Cardiac muscle cell (in vitro differentiated cells and primary cell): ENCODE results near the gene THOC6. TPM values are rescaled to one million over a fixed set of nuclear protein-coding genes. Genes with fewer than 3 reads are reported as not detected.

Experiments
- DNase-seq, 2 donors: peaks; one replicate each; pipeline versions ENCODE4 v3.0.0 to v3.0.0-alpha.2; 2010 to 2017; ENCODE audit warnings: low read depth in 1 of 2, low spot score in 1 of 2
- H3K27ac ChIP-seq: fragments of 200-600 bp; sonication (generic); 2 replicates; pipeline ENCODE4 v1.5.1; 2016
- H3K27me3 ChIP-seq: fragments of 200-600 bp; sonication (generic); 2 replicates; pipeline ENCODE4 v1.6.0; 2016; ENCODE audit warnings: control low read depth
- H3K36me3 ChIP-seq: fragments of 200-600 bp; sonication (generic); 2 replicates; pipeline ENCODE4 v1.5.1; 2016; ENCODE audit warnings: control low read depth
- H3K4me1 ChIP-seq: fragments of 200-600 bp; sonication (generic); 2 replicates; pipeline ENCODE4 v1.8.1; 2017; ENCODE audit warnings: low read depth, mild to moderate bottlenecking, mixed run types
- H3K4me3 ChIP-seq: fragments of 200-600 bp; sonication (generic); 2 replicates; pipeline ENCODE4 v1.5.1; 2016; ENCODE audit warnings: mild to moderate bottlenecking
- H3K9me3 ChIP-seq: fragments of 200-600 bp; sonication (generic); 2 replicates; pipeline ENCODE4 v1.5.1; 2017; ENCODE audit warnings: low read depth, mild to moderate bottlenecking, control low read depth
- polyA plus RNA-seq: library from polyadenylated mRNA; unstranded; fragments of >200 nt; fragmentation: Nextera tagmentation; extraction: Ambion mirVana; gene quantifications from 2 replicates; pipeline ENCODE4 v1.2.1, GENCODE V29; 2016
- total RNA-seq: library from RNA; depleted of rRNA; stranded (reverse); fragments of >200 nt; gene quantifications from 2 replicates; pipeline ENCODE4 v1.2.3, GENCODE V29; 2016
- TF ChIP-seq, protein P1 (sequence below): IDR thresholded peaks from 2 replicates; pipeline ENCODE4 v1.5.1; 2012; ENCODE audit warnings: low read depth, mild to moderate bottlenecking, low read length

THOC6 gene
- total and polyA plus RNA-seq, 2 experiments from 2014 or later = 36.9 to 61.3 TPM

DNA sequence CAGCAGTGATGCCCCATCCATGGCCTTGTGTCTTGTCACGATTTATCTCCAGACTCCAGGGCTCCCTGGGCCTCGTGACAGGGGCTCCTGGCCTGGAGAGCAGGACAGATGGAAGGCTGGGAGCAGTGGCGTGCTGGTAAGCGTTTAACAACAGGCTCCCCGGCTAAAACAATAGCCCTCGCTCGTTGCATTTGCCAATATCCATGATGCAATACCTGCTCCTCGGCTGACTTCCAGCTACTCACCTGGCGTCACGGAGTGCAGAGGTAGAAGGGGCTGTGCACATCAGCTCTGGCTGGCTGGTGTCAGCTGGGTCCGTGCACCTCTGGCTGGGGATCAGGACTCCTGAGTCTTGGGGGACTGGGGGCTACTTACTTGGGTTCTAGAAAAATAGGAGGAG lies 14.4 kb downstream of the THOC6 start:
- no peak for DNase-seq
- H3K27me3 ChIP-seq = peaks cover 85% of the 10 kb centered on the region

DNA sequence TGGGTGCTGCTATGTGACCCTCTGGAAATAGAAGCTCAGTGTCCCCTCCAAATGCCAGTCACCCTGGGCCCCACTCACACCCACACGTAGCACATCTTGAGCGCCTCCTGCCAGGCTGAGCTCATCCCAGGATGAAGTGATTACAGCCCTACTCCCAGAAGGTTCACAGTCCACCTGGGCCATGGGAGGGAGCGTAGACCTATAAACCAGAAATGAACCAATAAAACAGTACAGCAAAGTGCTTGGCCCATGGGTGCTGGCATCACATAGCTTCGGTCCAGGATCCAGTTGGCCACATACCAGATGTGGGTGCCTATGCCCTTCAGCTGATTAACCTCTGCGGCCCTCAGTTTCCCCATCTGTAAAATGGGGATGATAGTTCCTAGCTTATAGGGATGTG lies 15.1 kb downstream of the THOC6 start:
- H3K27ac ChIP-seq = no peak overlapping the region
- no peaks in the 10 kb centered on the region for H3K9me3 ChIP-seq
- H3K36me3 ChIP-seq = no peaks in the 10 kb centered on the region
- TF ChIP-seq, protein P1, sequence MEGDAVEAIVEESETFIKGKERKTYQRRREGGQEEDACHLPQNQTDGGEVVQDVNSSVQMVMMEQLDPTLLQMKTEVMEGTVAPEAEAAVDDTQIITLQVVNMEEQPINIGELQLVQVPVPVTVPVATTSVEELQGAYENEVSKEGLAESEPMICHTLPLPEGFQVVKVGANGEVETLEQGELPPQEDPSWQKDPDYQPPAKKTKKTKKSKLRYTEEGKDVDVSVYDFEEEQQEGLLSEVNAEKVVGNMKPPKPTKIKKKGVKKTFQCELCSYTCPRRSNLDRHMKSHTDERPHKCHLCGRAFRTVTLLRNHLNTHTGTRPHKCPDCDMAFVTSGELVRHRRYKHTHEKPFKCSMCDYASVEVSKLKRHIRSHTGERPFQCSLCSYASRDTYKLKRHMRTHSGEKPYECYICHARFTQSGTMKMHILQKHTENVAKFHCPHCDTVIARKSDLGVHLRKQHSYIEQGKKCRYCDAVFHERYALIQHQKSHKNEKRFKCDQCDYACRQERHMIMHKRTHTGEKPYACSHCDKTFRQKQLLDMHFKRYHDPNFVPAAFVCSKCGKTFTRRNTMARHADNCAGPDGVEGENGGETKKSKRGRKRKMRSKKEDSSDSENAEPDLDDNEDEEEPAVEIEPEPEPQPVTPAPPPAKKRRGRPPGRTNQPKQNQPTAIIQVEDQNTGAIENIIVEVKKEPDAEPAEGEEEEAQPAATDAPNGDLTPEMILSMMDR = no peak
- no peak for DNase-seq
- no peak overlapping the region for H3K4me3 ChIP-seq
- H3K4me1 ChIP-seq = no peaks in the 10 kb centered on the region
- H3K27me3 ChIP-seq = peaks cover 85% of the 10 kb centered on the region

More for the DNA sequence above, 14.4 kb downstream of the THOC6 start:
- no peak overlapping the region for H3K27ac ChIP-seq
- TF ChIP-seq, protein P1 = no peak
- no peaks in the 10 kb centered on the region for H3K9me3 ChIP-seq
- no peak overlapping the region for H3K4me3 ChIP-seq
- no peaks in the 10 kb centered on the region for H3K36me3 ChIP-seq
- H3K4me1 ChIP-seq = no peaks in the 10 kb centered on the region

DNA sequence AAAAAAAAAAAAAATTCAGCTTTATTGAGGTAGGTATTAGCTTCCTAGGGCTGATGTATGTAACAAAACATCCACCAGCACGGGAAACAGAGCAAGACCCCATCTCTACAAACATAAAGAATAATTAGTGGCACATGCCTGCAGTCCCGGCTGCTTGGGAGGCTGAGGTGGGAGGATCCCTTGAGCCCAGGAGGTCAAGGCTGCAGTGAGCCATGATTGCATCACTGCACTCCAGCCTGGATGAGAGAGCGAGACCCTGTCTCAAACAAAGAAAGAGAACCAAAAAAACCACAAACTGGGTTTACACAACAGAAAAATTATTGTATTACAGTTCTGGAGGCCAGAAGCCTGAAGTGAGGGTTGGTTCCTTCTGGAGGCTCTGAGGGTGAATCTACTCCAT lies 18.5 kb downstream of the THOC6 start:
- H3K4me1 ChIP-seq = no peaks in the 10 kb centered on the region
- H3K4me3 ChIP-seq = no peak overlapping the region
- no peak overlapping the region for H3K27ac ChIP-seq
- no peaks in the 10 kb centered on the region for H3K9me3 ChIP-seq
- DNase-seq = no peak
- TF ChIP-seq, protein P1 = no peak
- peaks cover 85% of the 10 kb centered on the region for H3K27me3 ChIP-seq
- no peaks in the 10 kb centered on the region for H3K36me3 ChIP-seq

DNA sequence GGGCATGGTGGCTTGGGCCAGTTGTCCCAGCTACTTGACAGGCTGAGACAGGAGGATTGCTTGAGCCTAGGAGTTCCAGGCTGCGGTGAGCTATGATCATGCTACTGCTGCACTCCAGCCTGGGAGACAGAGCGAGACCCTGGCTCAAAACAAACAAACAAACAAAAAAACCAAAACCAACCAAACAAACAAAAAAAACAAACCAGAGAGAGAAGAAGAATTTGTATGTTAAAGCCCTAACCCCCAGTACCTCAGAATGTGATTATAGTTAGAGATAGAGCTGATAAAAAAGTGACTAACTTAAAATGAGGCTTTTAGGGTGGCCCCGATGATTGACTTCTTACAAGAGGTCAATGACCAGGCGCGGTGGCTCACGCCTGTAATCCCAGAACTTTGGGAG lies 20.9 kb downstream of the THOC6 start:
- Histone ChIP-seq H3K4me1 (no peaks in the 10 kb centered on the region), H3K9me3 (no peaks in the 10 kb centered on the region), H3K36me3 (no peaks in the 10 kb centered on the region), H3K27me3 (peaks cover 85% of the 10 kb centered on the region), H3K27ac (no peak overlapping the region), H3K4me3 (no peak overlapping the region)
- DNase-seq = no peak
- TF ChIP-seq, protein P1 = no peak

DNA sequence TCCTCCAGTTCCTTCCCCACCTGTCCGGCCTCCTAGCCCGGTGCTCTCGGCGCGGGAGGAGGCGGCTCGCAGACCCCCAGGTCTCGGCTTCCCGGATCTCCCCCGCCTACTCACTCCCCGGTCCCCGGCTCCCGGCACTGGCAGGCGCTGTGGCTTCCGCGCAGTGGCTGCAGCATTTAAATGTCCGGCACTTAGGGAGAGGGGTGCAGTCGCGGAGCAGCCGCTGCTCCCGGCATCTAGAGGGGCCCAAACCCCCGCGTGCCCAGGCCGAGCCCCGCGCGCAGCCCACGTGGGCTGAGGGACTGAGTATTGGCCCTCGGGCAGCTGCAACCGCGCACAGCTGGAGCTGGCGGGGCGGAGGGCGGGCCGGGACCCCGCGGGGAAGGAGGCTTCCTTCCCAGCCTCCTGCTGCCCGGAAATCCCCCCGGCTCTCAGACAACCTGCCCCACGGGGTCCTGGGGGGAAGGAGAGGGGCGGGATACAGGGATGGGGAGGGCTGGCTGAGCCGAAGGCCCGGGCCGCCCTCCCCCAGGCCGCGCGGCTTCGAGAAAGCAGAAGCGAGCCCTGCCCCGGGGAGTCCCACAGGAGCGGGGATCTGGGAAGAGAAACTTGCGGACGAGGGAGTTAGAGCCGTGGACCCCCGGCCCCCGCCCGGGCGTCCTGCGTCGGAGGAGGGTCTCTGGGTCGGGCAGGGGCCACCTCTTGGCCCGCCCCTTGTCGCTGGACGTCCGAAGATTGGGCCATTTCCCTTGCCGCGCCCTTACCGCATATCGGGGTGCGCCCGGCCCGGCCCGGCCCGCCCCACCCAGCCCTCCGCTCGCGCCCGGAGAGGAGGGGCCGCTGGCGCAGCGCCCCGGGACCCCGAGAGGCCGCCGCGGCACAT lies 22.2 kb downstream of the THOC6 start, which contains the start of gene MMP25:
Gene MMP25, plus strand, starts transcription at position 804 of the 883 bp plus-strand sequence. CDS start 357 bp downstream, outside the sequence.
- no peaks in the 10 kb centered on the region for H3K4me1 ChIP-seq
- peaks cover 76% of the 10 kb centered on the region for H3K27me3 ChIP-seq
- TF ChIP-seq, protein P1 = no peak
- H3K36me3 ChIP-seq = no peaks in the 10 kb centered on the region
- peak; percentile 11 to 40 for DNase-seq
- no peak within 1 kb of the TSS for H3K27ac ChIP-seq
- no peaks in the 10 kb centered on the region for H3K9me3 ChIP-seq
- H3K4me3 ChIP-seq = peak within 1 kb of the TSS; percentile 31
